ENCODE data around the gene CCNQ. TPM values are rescaled to one million over a fixed set of nuclear protein-coding genes. Genes with fewer than 3 reads are reported as not detected.

CCNQ gene
- total RNA-seq, 2 experiments from 2014 or later, result 19.0 to 19.7 TPM

- Mint-ChIP-seq H3K27ac (no peak overlapping the region), H3K4me3 (no peak overlapping the region), H3K36me3 (no peaks in the 10 kb centered on the region), H3K9me3 (no peaks in the 10 kb centered on the region), H3K27me3 (peaks cover 32% of the 10 kb centered on the region), H3K4me1 (peaks cover 1% of the 10 kb centered on the region)
- ATAC-seq (ENCODE audit: low read depth) (no peak), DNase-seq (no peak)
- POLR2A ChIA-PET, result no interaction called here
Observed at GRCh38 chrX:153640736-153641575, 42.0 kb upstream of the CCNQ start.

GRCh38 chrX:153640045-153640686 lies 41.2 kb upstream of the CCNQ start:
- Mint-ChIP-seq H3K27ac (no peak overlapping the region), H3K9me3 (no peaks in the 10 kb centered on the region), H3K36me3 (no peaks in the 10 kb centered on the region), H3K4me1 (peaks cover 1% of the 10 kb centered on the region), H3K4me3 (no peak overlapping the region), H3K27me3 (peaks cover 24% of the 10 kb centered on the region)
- DNase-seq, result no peak
- ATAC-seq (ENCODE audit: low read depth), result no peak
- POLR2A ChIA-PET, result no interaction called here

GRCh38 chrX:153639177-153640044 lies 40.5 kb upstream of the CCNQ start:
- POLR2A ChIA-PET, result no interaction called here
- H3K27me3 Mint-ChIP-seq, result peaks cover 17% of the 10 kb centered on the region

GRCh38 chrX:153638436-153639176 lies 39.7 kb upstream of the CCNQ start:
- H3K27ac Mint-ChIP-seq, result no peak overlapping the region
- no peak overlapping the region for H3K4me3 Mint-ChIP-seq
- POLR2A ChIA-PET, result no interaction called here
- ATAC-seq (ENCODE audit: low read depth), result no peak
- peaks cover 1% of the 10 kb centered on the region for H3K4me1 Mint-ChIP-seq
- no peak for DNase-seq
- H3K9me3 Mint-ChIP-seq, result no peaks in the 10 kb centered on the region
- H3K36me3 Mint-ChIP-seq, result no peaks in the 10 kb centered on the region
- peaks cover 17% of the 10 kb centered on the region for H3K27me3 Mint-ChIP-seq

More at GRCh38 chrX:153639177-153640044, 40.5 kb upstream of the CCNQ start:
- Mint-ChIP-seq H3K36me3 (no peaks in the 10 kb centered on the region), H3K9me3 (no peaks in the 10 kb centered on the region), H3K4me1 (peaks cover 1% of the 10 kb centered on the region), H3K4me3 (no peak overlapping the region), H3K27ac (no peak overlapping the region)
- no peak for ATAC-seq (ENCODE audit: low read depth)
- no peak for DNase-seq

- H3K4me1 Mint-ChIP-seq, result peaks cover under 1% of the 10 kb centered on the region
- no peaks in the 10 kb centered on the region for H3K36me3 Mint-ChIP-seq
- peaks cover 13% of the 10 kb centered on the region for H3K27me3 Mint-ChIP-seq
- ATAC-seq (ENCODE audit: low read depth) (no peak), DNase-seq (no peak)
- POLR2A ChIA-PET, result no interaction called here
- no peaks in the 10 kb centered on the region for H3K9me3 Mint-ChIP-seq
- no peak overlapping the region for H3K27ac Mint-ChIP-seq
- H3K4me3 Mint-ChIP-seq, result no peak overlapping the region
Observed at GRCh38 chrX:153638041-153638371, 39.1 kb upstream of the CCNQ start.

- Mint-ChIP-seq H3K9me3 (no peaks in the 10 kb centered on the region), H3K27me3 (peaks cover 8% of the 10 kb centered on the region), H3K4me3 (no peak overlapping the region), H3K27ac (no peak overlapping the region), H3K4me1 (no peaks in the 10 kb centered on the region), H3K36me3 (no peaks in the 10 kb centered on the region)
- POLR2A ChIA-PET, result no interaction called here
- ATAC-seq (ENCODE audit: low read depth) (no peak), DNase-seq (no peak)
Observed at GRCh38 chrX:153637121-153638040, 38.4 kb upstream of the CCNQ start.

GRCh38 chrX:153636716-153637115 lies 37.8 kb upstream of the CCNQ start:
- ATAC-seq (ENCODE audit: low read depth) (no peak), DNase-seq (no peak)
- Mint-ChIP-seq H3K27ac (no peak overlapping the region), H3K36me3 (no peaks in the 10 kb centered on the region), H3K9me3 (no peaks in the 10 kb centered on the region), H3K4me1 (no peaks in the 10 kb centered on the region), H3K4me3 (no peak overlapping the region), H3K27me3 (peaks cover 7% of the 10 kb centered on the region)
- POLR2A ChIA-PET, result no interaction called here

GRCh38 chrX:153635788-153636668 lies 37.1 kb upstream of the CCNQ start:
- ATAC-seq (ENCODE audit: low read depth) (peak; percentile 56), DNase-seq (no peak)
- H3K27me3 Mint-ChIP-seq, result peaks cover 5% of the 10 kb centered on the region
- H3K9me3 Mint-ChIP-seq, result peaks cover 2% of the 10 kb centered on the region
- H3K4me3 Mint-ChIP-seq, result no peak overlapping the region
- POLR2A ChIA-PET, result no interaction called here
- H3K27ac Mint-ChIP-seq, result no peak overlapping the region
- no peaks in the 10 kb centered on the region for H3K36me3 Mint-ChIP-seq
- no peaks in the 10 kb centered on the region for H3K4me1 Mint-ChIP-seq

GRCh38 chrX:153635388-153635787 lies 36.4 kb upstream of the CCNQ start:
- POLR2A ChIA-PET, result no interaction called here
- Mint-ChIP-seq H3K27me3 (peaks cover 5% of the 10 kb centered on the region), H3K27ac (no peak overlapping the region), H3K9me3 (peaks cover 2% of the 10 kb centered on the region), H3K36me3 (no peaks in the 10 kb centered on the region), H3K4me1 (no peaks in the 10 kb centered on the region), H3K4me3 (no peak overlapping the region)
- no peak for ATAC-seq (ENCODE audit: low read depth)
- DNase-seq, result no peak

- H3K36me3 Mint-ChIP-seq, result no peaks in the 10 kb centered on the region
- peaks cover 2% of the 10 kb centered on the region for H3K9me3 Mint-ChIP-seq
- no peak for DNase-seq
- peak overlapping the region; percentile 21 for H3K27ac Mint-ChIP-seq
- H3K4me1 Mint-ChIP-seq, result no peaks in the 10 kb centered on the region
- ATAC-seq (ENCODE audit: low read depth), result no peak
- no peak overlapping the region for H3K4me3 Mint-ChIP-seq
- peaks cover 5% of the 10 kb centered on the region for H3K27me3 Mint-ChIP-seq
- POLR2A ChIA-PET, result interaction anchor here (0.6 kb wide), 1 partner anchor 690 kb away, joined by 3 read pairs; no protein-coding TSS in a partner anchor
Observed at GRCh38 chrX:153634832-153635231, 35.9 kb upstream of the CCNQ start.

GRCh38 chrX:153634236-153634635 lies 35.3 kb upstream of the CCNQ start:
- peaks cover 2% of the 10 kb centered on the region for H3K9me3 Mint-ChIP-seq
- ATAC-seq (ENCODE audit: low read depth), result no peak
- H3K36me3 Mint-ChIP-seq, result no peaks in the 10 kb centered on the region
- H3K27me3 Mint-ChIP-seq, result peaks cover 5% of the 10 kb centered on the region
- no peak for DNase-seq
- H3K27ac Mint-ChIP-seq, result no peak overlapping the region
- POLR2A ChIA-PET, result interaction anchor here (0.6 kb wide), 1 partner anchor 689 kb away, joined by 3 read pairs; no protein-coding TSS in a partner anchor
- no peaks in the 10 kb centered on the region for H3K4me1 Mint-ChIP-seq
- no peak overlapping the region for H3K4me3 Mint-ChIP-seq
